ENCODE results near the gene GMEB2.
"Not testable (repeated sequence)": the region's sequence is repeated elsewhere in the genome, so short reads cannot be mapped to it uniquely, and the experiment has no call there.

GMEB2 gene

DNA sequence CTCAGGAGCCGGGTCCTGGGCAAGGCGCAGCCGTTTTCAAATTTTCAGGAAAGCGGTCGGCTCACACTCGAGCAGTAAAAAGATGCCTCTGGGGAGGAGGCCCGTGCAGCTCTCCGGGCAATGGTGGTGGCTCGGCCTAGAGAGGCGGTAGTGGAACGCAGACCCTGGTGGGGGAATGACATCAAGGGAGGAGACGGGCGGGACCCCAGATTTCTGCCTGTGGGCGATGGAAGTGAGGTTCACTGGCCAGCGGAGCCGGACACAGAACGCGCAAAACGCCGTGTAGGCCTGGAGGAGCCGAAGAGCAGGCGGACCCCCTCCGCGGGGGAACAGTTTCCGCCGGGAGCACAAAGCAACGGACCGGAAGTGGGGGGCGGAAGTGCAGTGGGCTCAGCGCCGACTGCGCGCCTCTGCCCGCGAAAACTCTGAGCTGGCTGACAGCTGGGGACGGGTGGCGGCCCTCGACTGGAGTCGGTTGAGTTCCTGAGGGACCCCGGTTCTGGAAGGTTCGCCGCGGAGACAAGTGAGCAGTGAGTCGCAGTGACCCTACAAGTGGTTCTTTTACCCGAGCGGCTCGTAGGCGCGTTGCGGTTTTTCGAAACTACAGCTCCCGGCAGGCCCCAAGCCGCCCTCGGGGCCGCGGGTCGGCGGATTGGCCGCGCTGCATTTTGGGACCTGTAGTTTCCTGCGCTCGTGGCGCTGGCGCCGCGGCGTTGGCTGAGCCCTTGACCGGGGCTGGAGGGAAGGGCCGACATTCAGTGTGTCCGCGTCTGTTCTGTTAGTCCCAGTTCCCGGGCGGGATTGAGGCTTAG is 31.2 kb upstream of the GMEB2 start, which contains the start of gene RTEL1:
Gene RTEL1, plus strand, starts transcription at position 376 of the 812 bp plus-strand sequence. CDS start 1,091 bp downstream, outside the sequence.
- peak; percentile 83 for DNase-seq (ENCODE audit: low read depth, low spot score)

DNA sequence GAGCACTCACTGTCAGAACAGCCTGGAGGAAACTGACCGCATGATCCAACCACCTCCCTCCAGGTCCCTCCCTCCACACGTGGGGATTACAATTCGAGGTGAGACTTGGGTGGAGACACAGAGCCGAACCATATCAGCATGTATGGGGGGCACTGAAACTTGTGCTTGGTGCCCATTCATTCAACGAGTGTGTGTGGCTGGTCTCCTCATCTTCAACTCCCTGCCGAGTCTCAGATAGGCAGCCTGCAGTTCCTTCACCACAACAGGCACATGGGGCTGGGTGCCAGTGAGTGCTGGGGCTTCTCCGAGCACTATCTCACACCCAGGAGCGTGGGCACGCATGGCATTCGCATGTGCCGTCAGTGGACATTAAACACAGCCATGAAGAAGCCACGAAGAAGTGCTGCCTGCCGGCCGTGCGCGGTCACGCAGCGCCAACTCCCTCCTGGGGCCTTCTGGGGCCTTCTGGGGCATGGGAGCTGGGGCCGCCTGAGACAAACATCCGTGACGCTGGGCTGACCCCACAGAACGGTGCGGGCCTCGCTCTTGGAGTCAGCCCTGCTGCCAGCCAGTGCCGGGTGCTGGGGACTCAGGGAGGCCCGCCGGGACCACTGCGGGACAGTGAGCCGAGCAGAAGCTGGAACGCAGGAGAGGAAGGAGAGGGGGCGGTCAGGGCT is 30.5 kb upstream of the GMEB2 start:
- DNase-seq (ENCODE audit: low read depth, low spot score) = no peak

DNA sequence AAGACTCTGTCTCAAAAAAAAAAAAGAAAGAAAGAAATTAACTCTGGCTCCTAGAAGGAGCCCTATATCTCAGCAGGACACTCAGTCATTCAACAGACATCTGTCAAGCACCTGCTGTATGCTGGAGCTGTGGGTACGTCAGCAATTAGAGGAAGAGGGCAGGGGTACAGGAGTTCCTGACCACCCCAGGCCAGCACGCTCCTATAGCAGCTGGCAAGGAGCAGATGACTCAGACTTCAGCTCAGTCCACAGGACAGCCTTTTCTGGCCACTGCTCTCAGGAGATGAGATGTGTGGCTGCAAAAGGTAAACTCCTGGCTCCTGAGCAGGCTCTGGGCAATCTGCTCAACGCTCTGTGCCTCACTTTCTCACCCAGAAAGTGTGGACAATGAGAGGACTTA is 29.6 kb upstream of the GMEB2 start:
- no peak for DNase-seq (ENCODE audit: low read depth, low spot score)

DNA sequence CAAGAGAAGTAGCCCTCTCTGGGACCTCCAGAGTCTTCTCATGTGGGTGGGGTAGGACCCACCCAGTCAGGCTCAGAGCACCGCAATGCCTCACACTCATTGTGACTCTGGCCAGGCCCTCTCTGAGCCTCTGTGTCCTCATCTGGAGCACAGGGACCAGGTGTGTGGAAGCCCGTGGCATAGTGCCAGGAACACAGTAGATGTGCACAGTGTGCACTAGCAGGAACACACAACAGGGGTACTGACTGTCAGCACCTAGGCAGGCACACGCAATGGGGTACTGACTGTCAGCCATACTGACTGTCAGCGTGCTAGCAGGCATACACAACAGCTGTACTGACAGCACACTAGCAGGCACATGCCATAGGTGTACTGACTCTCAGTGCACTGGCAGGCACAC is 28.3 kb upstream of the GMEB2 start:
- no peak for DNase-seq (ENCODE audit: low read depth, low spot score)

DNA sequence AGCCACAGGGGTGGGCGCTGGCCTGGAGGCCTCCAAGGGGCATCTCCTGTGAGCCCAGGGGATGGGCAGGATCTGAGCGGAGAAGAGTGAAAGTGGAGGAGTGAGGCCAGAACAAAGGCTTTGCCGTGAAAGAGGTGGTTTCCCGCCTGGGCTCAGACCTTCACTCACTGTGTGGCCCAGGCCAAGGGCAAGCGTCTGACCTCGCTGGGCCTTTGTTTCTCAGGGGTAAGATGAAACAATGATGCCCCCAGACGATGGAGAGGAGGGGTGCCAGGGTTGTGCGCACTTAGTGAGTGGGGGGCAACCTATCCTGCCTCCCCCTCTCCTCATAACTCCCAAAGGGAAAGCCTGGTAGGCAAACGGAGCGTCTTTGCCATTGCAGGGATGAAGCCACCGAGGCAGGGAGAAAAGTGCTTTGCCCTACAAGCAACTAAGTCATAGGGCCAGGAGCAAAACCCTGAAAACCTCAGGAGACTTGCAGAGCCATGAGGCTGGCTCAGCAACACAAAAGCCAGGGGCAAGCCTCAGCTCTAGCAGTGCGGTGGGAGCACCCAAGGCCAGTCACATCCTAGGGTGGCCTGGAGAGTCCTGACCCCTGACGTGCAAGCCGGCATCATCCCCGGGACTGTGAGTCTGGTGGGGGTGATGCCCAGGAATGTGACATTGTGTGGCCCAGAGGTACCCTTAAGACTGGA is 27.2 kb upstream of the GMEB2 start:
- no peak for DNase-seq (ENCODE audit: low read depth, low spot score)

DNA sequence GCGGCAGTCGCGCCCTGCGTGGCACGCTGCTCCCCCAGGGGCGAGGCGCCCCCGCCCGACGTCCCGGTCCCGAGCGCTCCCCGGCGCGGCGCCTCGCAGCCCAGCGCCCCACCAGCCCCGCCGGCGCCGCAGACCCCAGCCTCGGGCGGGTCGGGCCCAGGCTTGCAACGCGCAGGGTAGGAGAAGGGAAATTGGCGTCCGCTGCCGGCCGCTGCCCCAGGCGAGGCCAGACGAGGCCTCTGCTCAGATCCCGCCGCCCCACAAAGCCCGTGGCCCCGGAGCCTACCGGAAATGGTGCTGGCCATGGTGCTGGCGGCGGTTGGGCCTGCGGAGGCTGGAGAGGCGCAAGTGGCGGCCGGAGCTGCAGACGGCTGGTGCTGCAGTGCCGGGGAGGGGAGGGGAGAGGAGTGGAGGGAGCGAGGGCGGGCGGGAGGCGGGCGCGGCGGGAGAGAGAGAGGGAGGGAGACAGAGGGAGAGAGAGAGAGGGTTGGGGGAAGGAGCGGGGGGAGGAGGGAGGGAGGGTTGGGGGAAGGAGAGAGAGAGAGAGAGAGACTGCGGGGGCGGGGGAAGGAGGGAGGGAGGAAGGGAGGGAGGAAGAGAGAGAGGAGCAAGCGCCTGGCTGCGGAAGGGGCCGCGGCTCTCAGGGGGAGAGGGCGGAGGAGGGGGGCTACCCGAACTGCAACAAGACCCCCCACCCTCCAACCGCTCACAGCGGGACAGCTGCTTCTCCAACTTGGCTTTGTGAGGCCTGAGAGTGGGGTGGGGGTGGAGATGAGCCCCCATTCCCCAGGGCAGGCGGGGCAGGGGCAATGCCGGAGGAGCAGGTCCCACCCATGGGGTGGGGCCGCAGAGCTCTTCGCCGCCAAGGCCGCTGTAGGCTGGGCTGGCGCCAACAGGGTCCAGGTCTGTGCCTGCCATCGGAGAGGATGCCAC is 26.4 kb upstream of the GMEB2 start, which contains the start of gene STMN3:
Gene STMN3, minus strand, starts transcription at position 384 of the 933 bp plus-strand sequence. Its CDS starts 79 bp downstream, at position 305.
- DNase-seq (ENCODE audit: low read depth, low spot score) = no peak

DNA sequence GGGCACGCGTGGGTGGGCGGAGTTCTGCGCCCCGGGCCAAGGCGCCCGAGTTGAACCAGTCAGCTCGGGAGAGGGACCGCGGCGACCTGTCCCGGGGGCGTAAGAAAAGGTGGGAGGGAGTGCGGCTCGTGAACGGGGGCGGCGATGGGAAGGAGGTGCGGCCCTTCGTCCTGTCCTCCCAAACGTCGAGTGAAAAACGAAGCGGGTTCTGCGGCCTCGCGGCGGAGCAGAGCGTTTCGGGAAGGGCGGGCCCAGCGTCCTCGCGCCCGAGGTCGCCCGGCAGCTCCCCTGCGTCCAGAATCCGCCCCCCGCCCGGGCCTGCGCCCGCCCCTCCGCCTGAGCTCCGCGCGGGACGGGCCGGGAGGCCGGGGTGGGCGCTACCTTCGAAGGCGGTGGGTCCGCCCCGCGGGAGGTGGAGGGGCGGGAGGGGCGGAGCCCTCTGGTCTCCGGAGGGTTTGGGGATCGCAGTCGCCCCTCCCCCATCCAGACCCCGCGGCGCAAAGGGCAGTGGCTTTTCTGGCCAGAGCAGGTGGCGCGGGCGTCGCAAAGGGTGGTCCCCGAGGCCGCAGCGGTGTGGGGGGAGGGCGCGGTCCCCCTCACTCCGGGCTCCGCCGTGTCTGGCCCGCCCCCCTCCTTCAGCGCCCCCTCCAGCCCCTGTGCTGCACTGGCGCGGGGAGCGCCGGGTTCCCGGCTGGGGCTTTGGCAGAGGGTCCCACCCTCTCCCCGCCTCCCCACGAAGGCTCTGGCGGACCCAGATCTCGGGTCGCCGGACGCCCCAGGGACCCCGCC is 25.5 kb upstream of the GMEB2 start:
- no peak for DNase-seq (ENCODE audit: low read depth, low spot score)

DNA sequence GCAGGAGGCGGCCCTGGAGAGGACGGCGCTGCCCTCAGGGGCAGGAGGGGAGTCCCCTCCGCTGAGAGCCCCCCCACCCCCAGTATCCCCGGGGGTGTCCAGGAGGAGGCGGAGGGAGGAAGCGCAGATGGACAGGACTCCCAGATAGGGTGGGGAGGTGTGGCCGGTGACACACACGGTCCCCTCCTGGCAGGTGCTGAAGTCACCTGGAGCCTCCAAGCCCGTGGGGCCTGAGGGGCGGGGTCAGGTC is 25.0 kb upstream of the GMEB2 start:
- DNase-seq (ENCODE audit: low read depth, low spot score) = no peak

DNA sequence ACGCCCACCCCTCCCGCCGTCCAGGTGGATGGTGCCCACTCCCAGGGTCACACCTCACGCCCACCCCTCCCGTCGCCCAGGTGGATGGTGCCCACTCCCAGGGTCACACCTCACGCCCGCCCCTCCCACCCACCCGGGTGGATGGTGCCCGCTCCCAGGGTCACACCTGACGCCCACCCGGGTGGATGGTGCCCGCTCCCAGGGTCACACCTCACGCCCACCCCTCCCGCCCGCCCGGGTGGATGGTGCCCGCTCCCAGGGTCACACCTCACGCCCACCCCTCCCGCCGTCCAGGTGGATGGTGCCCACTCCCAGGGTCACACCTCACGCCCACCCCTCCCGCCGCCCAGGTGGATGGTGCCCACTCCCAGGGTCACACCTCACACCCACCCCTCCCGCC is 23.6 kb upstream of the GMEB2 start:
- not testable (repeated sequence) for DNase-seq (ENCODE audit: low read depth, low spot score)

DNA sequence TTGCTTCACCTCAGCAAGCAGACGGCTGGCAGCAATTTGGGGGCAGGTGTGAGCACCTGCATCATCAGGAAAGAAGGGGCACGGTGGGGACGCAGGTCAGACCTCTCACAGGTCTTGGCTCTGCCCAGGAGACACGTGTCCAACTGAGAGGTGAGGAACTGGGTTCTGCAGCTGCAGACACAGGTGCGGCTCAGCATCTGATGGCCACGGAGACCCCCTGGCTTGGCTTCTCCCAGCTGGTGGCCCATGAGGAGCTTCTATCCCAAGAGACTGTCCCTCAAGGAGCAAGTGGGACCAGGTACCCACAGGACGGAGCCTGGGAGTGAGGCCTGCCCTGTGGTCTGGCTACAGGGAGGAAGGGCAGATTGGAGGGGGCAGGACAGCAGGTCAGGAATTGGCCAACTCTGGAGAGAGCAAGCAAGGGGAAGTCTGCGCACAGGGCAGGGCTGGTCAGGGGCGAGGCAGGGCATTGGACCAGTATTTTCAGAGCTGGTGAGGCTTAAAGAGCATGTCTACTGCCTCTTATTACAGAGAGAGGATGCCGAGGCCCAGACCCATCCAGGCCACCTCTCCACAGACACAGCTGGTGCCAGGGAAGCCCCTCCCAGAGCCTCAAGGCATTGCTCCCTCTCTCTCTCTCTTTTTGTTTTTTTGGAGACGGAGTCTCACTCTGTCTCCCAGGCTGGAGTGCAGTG is 22.1 kb upstream of the GMEB2 start:
- no peak for DNase-seq (ENCODE audit: low read depth, low spot score)

DNA sequence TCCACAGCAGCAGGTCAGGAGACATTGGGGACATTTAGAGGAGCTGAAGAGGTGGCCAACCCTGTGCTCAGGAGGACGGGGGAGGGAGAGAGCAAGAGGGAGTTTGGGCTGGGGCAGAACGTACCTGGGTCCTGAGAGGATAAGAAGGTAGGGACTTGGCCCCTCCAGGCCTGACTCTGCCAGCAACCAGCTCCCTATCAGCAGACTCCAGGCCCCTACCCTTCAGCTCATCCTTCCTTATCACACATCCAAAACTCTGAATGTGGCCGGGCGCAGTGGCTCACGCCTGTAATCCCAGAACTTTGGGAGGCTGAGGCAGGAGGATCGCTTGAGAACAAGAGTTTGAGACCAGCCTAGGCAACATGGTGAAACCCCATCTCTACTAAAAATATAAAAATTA is 21.3 kb upstream of the GMEB2 start:
- DNase-seq (ENCODE audit: low read depth, low spot score) = no peak

DNA sequence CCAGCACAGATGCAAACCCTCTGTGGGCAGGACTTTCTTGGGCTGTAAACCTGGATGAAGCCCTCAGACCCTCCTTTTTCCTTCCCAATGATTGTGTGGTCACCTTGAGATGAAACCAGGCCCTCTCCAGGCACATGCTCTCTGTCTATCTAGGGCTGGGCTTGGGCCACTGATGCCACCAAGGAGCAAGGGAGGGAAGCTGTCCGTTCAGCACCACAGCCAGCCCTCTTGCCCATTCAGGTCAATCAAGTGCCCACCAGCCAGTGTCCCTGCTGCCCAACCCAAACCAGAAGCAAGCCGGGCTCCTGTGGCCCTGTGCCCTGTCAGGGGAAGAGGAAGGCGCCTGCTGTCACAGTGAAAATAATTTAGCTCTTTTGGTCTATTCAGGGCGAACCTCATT is 18.3 kb upstream of the GMEB2 start:
- no peak for DNase-seq (ENCODE audit: low read depth, low spot score)

DNA sequence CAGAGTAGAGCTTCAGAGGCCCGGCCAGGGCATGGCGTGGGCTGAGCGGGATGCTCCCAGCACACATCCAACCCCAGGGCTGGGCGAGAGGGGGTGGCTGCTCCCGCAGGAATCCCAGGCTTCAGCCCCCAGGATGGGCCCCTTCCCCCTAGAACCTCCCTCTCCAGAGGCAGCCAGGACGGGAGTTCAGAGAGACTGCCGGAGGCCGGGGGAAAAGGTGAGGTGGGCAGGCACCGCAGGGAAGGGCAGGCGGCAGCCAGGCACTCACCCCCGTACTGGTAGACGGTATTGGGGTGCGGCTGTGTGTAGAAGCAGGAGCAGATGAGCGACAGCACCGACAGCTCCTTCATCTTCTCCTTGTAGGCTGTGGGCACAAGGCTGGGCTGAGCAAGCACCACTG is 17.0 kb upstream of the GMEB2 start:
- DNase-seq (ENCODE audit: low read depth, low spot score) = no peak

DNA sequence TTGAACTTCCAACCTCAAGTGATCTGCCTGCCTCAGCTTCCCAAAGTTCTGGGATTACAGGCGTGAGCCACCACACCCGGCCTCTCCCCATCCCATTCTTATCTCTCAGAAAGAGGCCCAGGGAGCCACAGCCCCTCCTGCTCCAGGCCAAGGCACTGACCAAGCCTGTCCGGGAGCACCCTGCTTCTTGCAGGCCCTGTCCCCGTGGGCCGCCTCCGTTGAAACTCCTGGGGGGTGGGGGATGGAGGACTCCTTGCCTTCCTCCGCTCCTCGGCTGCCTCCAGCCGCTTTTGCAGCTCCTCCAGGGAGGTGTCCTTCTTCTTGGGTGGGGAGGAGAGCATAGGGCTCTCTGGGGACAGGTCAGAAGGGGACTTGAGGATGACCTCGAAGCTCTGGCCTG is 16.6 kb upstream of the GMEB2 start:
- no peak for DNase-seq (ENCODE audit: low read depth, low spot score)

DNA sequence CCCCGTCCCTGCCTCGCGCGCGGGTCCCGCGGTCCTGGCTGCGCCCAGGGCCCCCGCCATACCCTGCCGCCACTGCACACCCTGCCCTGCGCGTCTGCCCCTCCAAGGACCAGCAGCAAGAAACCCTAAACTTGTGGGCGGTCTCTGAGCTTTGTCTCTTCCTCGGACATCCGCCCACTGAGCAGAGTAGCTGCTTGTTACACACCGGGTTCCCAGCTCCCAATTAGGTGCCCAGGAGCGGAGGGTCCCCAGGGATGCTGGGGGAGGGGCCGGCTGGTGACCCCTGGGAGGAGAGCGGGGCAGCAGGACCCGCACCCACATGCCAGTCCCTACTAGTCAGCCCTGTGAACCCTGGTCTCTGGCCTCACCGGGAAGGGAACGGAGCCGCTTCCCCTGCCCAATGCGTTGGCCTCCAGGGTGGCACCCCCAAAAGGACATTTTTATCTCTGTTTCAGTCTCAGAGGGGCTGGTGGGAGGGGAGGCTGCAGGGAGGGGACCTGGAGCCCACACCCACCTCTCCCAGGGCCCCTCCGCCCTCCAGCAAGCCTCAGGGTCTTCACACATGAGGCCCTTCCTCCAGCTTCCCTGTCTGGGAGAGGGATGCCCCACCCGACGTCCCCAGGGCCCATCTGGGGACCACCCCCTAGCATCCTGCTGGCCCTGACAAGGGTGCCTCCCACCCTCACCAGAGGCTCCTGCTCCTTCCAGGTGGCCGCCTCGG is 15.8 kb upstream of the GMEB2 start:
- no peak for DNase-seq (ENCODE audit: low read depth, low spot score)

DNA sequence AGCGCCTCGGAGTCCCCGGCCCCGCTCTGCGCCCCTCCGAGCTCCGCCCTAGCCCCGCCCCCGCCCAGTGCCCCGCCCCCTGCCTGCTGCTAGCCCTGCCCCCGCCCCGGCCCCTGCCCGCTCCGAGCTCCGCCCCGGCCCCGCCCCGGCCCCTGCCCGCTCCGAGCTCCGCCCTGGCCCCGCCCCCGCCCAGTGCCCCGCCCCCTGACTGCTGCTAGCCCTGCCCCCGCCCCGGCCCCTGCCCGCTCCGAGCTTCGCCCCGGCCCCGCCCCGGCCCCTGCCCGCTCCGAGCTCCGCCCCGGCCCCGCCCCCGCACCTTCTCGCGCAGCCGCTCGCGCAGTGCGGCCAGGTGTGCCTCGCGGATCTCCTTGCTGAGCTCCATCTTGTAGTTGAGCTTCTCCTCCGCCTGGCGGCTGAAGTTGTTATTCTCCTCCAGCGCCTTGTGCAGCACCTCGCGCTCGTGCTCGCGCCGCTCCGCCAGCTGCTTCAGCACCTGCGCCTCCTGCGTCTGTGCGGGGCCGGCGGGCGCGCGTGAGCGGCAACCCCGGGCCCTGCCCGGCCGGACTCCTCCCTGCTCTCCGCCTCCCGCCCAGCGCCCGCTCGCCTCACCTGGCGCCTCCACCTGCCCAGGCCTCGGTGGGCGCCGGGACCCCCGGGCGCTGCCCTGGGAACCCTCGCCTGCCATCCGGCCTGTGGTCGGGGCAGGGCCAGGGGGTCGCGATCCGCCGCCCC is 15.1 kb upstream of the GMEB2 start:
- peak; percentile 94 for DNase-seq (ENCODE audit: low read depth, low spot score)

DNA sequence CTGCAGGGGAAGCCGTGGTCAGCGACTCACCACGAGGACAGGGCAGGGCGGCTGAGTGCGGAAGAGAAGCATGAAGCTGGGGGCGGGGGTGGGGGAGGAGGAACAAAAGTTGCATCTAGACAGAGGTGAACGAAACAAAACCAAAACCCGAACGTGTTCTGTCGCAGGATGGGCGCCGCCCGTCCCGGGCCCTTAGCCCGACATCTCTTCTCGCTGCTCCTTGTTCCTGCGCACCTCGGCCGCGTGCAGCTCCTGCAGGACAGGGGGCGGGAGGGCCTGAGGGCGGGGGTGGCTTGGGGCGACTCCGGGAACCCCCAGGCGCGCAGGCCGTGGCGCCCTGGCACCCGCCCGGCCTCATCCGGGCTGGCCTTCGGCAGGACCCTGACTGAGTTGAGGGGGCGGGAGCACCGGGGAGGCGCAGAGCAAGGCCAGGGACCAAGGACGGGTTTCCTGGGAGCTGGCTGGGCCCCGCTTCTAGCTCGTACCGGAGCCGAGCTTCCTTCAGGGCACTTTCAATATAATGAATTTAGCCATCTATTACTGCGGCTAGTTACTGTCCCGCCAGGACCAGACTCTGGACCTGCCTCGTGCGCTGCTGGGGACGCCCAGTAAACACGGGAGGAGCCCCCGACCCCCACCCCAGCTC is 14.4 kb upstream of the GMEB2 start:
- no peak for DNase-seq (ENCODE audit: low read depth, low spot score)

DNA sequence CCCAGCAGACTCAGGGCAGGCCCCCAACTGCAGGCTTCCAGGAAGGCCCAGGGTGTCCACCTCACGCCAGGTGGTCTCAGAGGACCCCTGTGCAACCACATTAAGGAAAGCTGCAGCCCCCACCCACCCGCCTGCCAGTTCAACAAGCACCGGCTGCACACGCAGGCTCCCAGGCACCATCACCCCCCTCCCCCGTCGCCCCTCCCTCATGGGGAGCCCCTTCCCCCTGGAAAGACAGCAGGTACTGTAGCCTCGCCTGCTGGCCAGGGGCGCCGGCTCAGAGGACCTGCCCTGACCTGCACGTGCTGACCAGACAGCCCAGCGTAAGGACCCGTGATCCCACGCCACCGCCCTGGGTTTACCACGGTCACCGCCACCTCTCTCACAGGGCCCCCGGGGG is 13.8 kb upstream of the GMEB2 start:
- DNase-seq (ENCODE audit: low read depth, low spot score) = not testable (repeated sequence)
